K562 (cell line): ENCODE measurements around the gene PRDM15. TPM values are rescaled to one million over a fixed set of nuclear protein-coding genes. Genes with fewer than 3 reads are reported as not detected.

Source experiments
- ATAC-seq: fragments of 200-7000 bp; cut with Tn5 transposase; 3 replicates; pipeline ENCODE4 v1.9.1; 2020; ENCODE audit warnings: moderate library complexity
- BruUV-seq: library from RNA; stranded (reverse); fragments of 400-500 nt; replicated peaks from 2 replicates; lab custom pipeline; 2021; lab: Mats Ljungman, UMichigan
- CTCF ChIA-PET: fragments of 300-600 bp; formaldehyde crosslinking; extraction: SDS; loops from one replicate; lab custom pipeline; 2021; ENCODE audit warnings: low intra/inter-chr PET ratio; lab: Yijun Ruan, JAX
- POLR2A ChIA-PET: fragments of 300-600, 350-650 bp; sonication (Branson Sonifier 250); formaldehyde crosslinking; extraction: SDS; loops from one replicate; lab custom pipeline; 2021; ENCODE audit warnings: antibody characterized with exemption, inconsistent platforms; lab: Yijun Ruan, JAX
- DNase-seq, 4 experiments: peaks; one replicate each; pipeline versions ENCODE4 v3.0.0 to v3.0.0-alpha.2; 2011 to 2018; ENCODE audit warnings: low spot score in 3 of 4, mixed read lengths in 3 of 4; ENCODE audit errors: extremely low read depth in 1 of 4
- FAIRE-seq: peaks from 2 replicates; lab custom pipeline; 2011; peaks lifted over from hg19 to GRCh38; lab: Jason Lieb, UNC
- H2AFZ ChIP-seq: 2 replicates; pipeline ENCODE4 v1.6.0; 2011; ENCODE audit warnings: low read depth, low read length, control low read depth, inconsistent platforms
- H3K27ac ChIP-seq: fragments of 200-600 bp; 3 replicates; pipeline ENCODE4 v1.8.0; 2011; ENCODE audit warnings: low read depth, mild to moderate bottlenecking, control low read depth, inconsistent platforms, low read length, moderate library complexity, mixed read lengths; ENCODE audit errors: extremely low read depth
- H3K27me3 ChIP-seq, 2 experiments: fragments of 300-600 bp in 1 of 2; 2 replicates in 1 of 2; 3 replicates in 1 of 2; pipeline versions ENCODE4 v1.6.0 to v1.8.0; 2011; ENCODE audit warnings: inconsistent platforms in 2 of 2, low read length in 2 of 2, mild to moderate bottlenecking in 1 of 2, mixed read lengths in 1 of 2, moderate library complexity in 1 of 2; ENCODE audit not compliant: control insufficient read depth in 2 of 2, insufficient read depth in 2 of 2
- H3K36me3 ChIP-seq: fragments of 300-600 bp; 3 replicates; pipeline ENCODE4 v1.8.0; 2011; ENCODE audit warnings: mild to moderate bottlenecking, low read length, inconsistent platforms; ENCODE audit not compliant: control insufficient read depth, insufficient read depth
- H3K4me1 ChIP-seq, 2 experiments: fragments of 200-600 bp in 1 of 2; replicated peaks in 1 of 2; 2 replicates in 1 of 2; 3 replicates in 1 of 2; pipeline versions ENCODE4 v1.5.1 to v1.8.0; 2011; ENCODE audit warnings: inconsistent platforms in 2 of 2, low read length in 2 of 2, mild to moderate bottlenecking in 1 of 2, mixed read lengths in 1 of 2, moderate library complexity in 1 of 2; ENCODE audit not compliant: control insufficient read depth in 2 of 2, insufficient read depth in 2 of 2
- H3K4me2 ChIP-seq: 2 replicates; pipeline ENCODE4 v1.6.1; 2011; ENCODE audit warnings: low read length, control low read depth, inconsistent platforms, mixed read lengths; ENCODE audit not compliant: insufficient read depth
- H3K4me3 ChIP-seq: fragments of 200-600 bp; sonication (generic), shearing (Covaris generic); 2 replicates; pipeline ENCODE4 v1.5.1; 2016; ENCODE audit warnings: control low read depth, inconsistent platforms
- H3K79me2 ChIP-seq: fragments of 200-600 bp; 3 replicates; pipeline ENCODE4 v1.8.0; 2011; ENCODE audit warnings: low read length, inconsistent platforms; ENCODE audit not compliant: control insufficient read depth, insufficient read depth
- H3K9ac ChIP-seq, 2 experiments: 2 replicates each; pipeline versions ENCODE4 v1.6.0 to v1.6.1; 2011; ENCODE audit warnings: low read depth in 2 of 2, low read length in 2 of 2, control low read depth in 1 of 2, inconsistent platforms in 1 of 2, mild to moderate bottlenecking in 1 of 2, mixed read lengths in 1 of 2; ENCODE audit not compliant: insufficient read depth in 1 of 2
- H3K9me1 ChIP-seq: one replicate; pipeline ENCODE4 v1.6.0; 2011; ENCODE audit warnings: inconsistent platforms, mild to moderate bottlenecking, low read length, moderate library complexity; ENCODE audit not compliant: control insufficient read depth, insufficient read depth
- H3K9me3 ChIP-seq: replicated peaks from 2 replicates; pipeline ENCODE4 v1.5.1; 2011; ENCODE audit warnings: low read depth, low read length, inconsistent platforms; ENCODE audit not compliant: control insufficient read depth, insufficient read depth
- H4K20me1 ChIP-seq: replicated peaks from 2 replicates; pipeline ENCODE4 v1.6.1; 2011; ENCODE audit warnings: low read length, inconsistent platforms, mixed read lengths; ENCODE audit not compliant: control insufficient read depth, insufficient read depth
- ATF2 ChIP-seq: sonication (generic); formaldehyde crosslinking; IDR thresholded peaks from 2 replicates; pipeline ENCODE4 v1.8.1; 2022; ENCODE audit warnings: missing genetic modification reagents
- KDM5B ChIP-seq: fragments of 200-600 bp; sonication (generic); IDR thresholded peaks from 2 replicates; pipeline ENCODE4 v1.6.1; 2012; ENCODE audit warnings: low read depth, mild to moderate bottlenecking, moderate library complexity, low read length, control low read depth, inconsistent platforms; ENCODE audit not compliant: insufficient replicate concordance
- MBD2 ChIP-seq: sonication (generic); IDR thresholded peaks from 2 replicates; pipeline ENCODE4 v1.6.1; 2016; ENCODE audit warnings: low read depth, borderline replicate concordance
- MEIS2 ChIP-seq: fragments of 450-650 bp; IDR thresholded peaks from 2 replicates; pipeline ENCODE4 v1.6.1; 2014; ENCODE audit warnings: mild to moderate bottlenecking; ENCODE audit not compliant: partially characterized antibody
- PRDM10 ChIP-seq: fragments of 450-650 bp; IDR thresholded peaks from 2 replicates; pipeline ENCODE4 v1.6.1; 2018; ENCODE audit not compliant: partially characterized antibody
- RFX1 ChIP-seq: fragments of 450-650 bp; IDR thresholded peaks from 2 replicates; pipeline ENCODE4 v1.6.1; 2016; ENCODE audit warnings: mild to moderate bottlenecking, moderate library complexity
- SP1 ChIP-seq: sonication (generic); formaldehyde crosslinking; IDR thresholded peaks from 2 replicates; pipeline ENCODE4 v1.8.1; 2022; ENCODE audit warnings: mild to moderate bottlenecking, missing genetic modification reagents
- ZBTB1 ChIP-seq: sonication (generic); formaldehyde crosslinking; IDR thresholded peaks from 2 replicates; pipeline ENCODE4 v1.8.1; 2023; ENCODE audit warnings: missing genetic modification reagents, low read depth, mild to moderate bottlenecking, borderline replicate concordance
- ZNF239 ChIP-seq: fragments of 250-450 bp; sonication (Bioruptor Pico); IDR thresholded peaks from 2 replicates; pipeline ENCODE4 v1.4.0; 2020; ENCODE audit warnings: mild to moderate bottlenecking
- ZNF347 ChIP-seq: fragments of 450-650 bp; formaldehyde crosslinking; IDR thresholded peaks from 2 replicates; pipeline ENCODE4 v1.4.0; 2020; ENCODE audit warnings: low read depth, mild to moderate bottlenecking, moderate library complexity
- ZNF707 ChIP-seq: fragments of 250-450 bp; sonication (Bioruptor Pico); conservative IDR thresholded peaks from 2 replicates; pipeline ENCODE4 v1.8.0; 2022; ENCODE audit warnings: inconsistent platforms, mild to moderate bottlenecking, moderate library complexity
- WGBS: fragments of 100-300 bp; shearing (Covaris generic); methylation state at CpG from one replicate; pipeline ENCODE4 v1.1.6; 2016; ENCODE audit warnings: low coverage, mixed read lengths; ENCODE audit not compliant: insufficient coverage; ENCODE audit errors: missing lambda C conversion rate; 5-methylcytosine and 5-hydroxymethylcytosine counted together
- in situ Hi-C: fragments of 300-500 bp; cut with MboI; formaldehyde crosslinking; loops from 4 replicates; pipeline ENCODE4 v1.15.0; 2018; ENCODE audit warnings: inconsistent platforms, mixed read lengths
- intact Hi-C: fragments of 100-400 bp; cut with micrococcal nuclease; formaldehyde crosslinking; loops from 2 replicates; pipeline ENCODE4 v1.14.2; 2022
- polyA plus RNA-seq, 8 experiments: library from polyadenylated mRNA; depleted of rRNA in 4 of 8; stranded (reverse) in 5 of 8; unstranded in 3 of 8; fragments of >200 nt; fragmentation: Nextera tagmentation in 2 of 8; fragmentation: Illumina TruSeq in 1 of 8; extraction: Ambion mirVana in 2 of 8; extraction: Trizol in 1 of 8; gene quantifications; 2 replicates each; pipeline versions ENCODE4 v1.2.1 to v1.2.3, GENCODE V29; 2011 to 2014; ENCODE audit warnings: inconsistent platforms in 1 of 8, missing spikeins in 1 of 8
- total RNA-seq, 7 experiments: library from RNA; depleted of rRNA in 6 of 7; stranded (reverse); fragments of >200 nt in 6 of 7; fragmentation: Illumina TruSeq in 2 of 7; extraction: Trizol in 2 of 7; gene quantifications; 2 replicates each; pipeline versions ENCODE4 v1.2.1 to v1.2.3, GENCODE V29; 2011 to 2021; ENCODE audit warnings: low replicate concordance in 1 of 7
- TF ChIP-seq, protein P1 (sequence below): sonication (generic); formaldehyde crosslinking; IDR thresholded peaks from 2 replicates; pipeline ENCODE4 v1.8.0; 2023; ENCODE audit warnings: mild to moderate bottlenecking, missing genetic modification reagents
- TF ChIP-seq, protein P2 (sequence below): fragments of 450-650 bp; formaldehyde crosslinking; IDR thresholded peaks from 2 replicates; pipeline ENCODE4 v1.4.0; 2020; ENCODE audit warnings: mild to moderate bottlenecking, moderate library complexity

PRDM15 gene
- total and polyA plus RNA-seq, 9 of the 15 experiments (the other 6 are each of a cell fraction or from before 2014, with no cell fraction given): 0.93 to 9.2 (median 6.2) TPM

- TF ChIP-seq ATF2 (CRISPR knock-in tag) (no peak), ZNF347 (CRISPR knock-in tag) (no peak), ZNF707 (CRISPR knock-in tag) (no peak), ZNF239 (CRISPR knock-in tag) (no peak)
- TF ChIP-seq, protein P1, sequence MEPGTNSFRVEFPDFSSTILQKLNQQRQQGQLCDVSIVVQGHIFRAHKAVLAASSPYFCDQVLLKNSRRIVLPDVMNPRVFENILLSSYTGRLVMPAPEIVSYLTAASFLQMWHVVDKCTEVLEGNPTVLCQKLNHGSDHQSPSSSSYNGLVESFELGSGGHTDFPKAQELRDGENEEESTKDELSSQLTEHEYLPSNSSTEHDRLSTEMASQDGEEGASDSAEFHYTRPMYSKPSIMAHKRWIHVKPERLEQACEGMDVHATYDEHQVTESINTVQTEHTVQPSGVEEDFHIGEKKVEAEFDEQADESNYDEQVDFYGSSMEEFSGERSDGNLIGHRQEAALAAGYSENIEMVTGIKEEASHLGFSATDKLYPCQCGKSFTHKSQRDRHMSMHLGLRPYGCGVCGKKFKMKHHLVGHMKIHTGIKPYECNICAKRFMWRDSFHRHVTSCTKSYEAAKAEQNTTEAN (CRISPR knock-in tag): no peak
Measured at GRCh38 chr21:41914965-41915364, 35.8 kb upstream of the PRDM15 start (continued).

DNA sequence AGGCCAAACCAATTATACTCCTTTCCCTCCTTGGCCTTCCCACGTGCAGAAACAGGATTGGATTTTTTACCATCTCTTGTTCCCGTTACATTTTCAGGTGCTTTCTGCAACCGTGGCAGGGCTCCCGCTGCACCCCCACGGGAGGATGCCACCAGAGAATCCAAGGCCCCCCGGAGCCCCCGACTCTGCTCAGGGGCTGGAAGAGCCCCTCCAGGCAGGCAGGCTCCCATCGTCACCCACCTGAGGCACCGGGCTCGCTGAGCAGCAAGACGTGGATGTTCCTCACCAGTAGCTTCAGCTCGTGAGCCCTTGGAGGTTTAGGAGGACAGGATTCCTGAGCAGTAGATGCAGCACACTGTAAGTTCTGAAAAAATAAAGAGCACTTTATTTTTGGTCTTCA is 35.2 kb upstream of the PRDM15 start:
- no TSS peak for BruUV-seq
- Histone ChIP-seq H3K4me3 (no peak overlapping the region), H3K27ac (no peak overlapping the region), H2AFZ (no peak overlapping the region), H4K20me1 (no peaks in the 10 kb centered on the region; the same call in 1 of the 2 replicates), H3K9ac (no peak overlapping the region), H3K36me3 (peaks cover 63% of the 10 kb centered on the region), H3K9me3 (no peaks in the 10 kb centered on the region), H3K9me1 (no peaks in the 10 kb centered on the region), H3K4me1 (peaks cover 0 to 3% of the 10 kb centered on the region in 2 experiments; a peak in 1 of 5 replicates), H3K4me2 (no peak overlapping the region), H3K27me3 (no peaks in the 10 kb centered on the region), H3K79me2 (no peaks in the 10 kb centered on the region)
- in situ Hi-C loops: no loop called here
- ChIA-PET POLR2A (interaction anchor here (0.6 to 0.9 kb wide), 2 partner anchors 13 to 1587 kb away, joined by 3 to 4 read pairs; no protein-coding TSS in a partner anchor), CTCF (no interaction called here)
- intact Hi-C loops: no loop called here
- no peak for ATAC-seq
- DNase-seq: no peak
- 89% methylated on average over 12 of the region's 12 CpGs for WGBS
- no peak for FAIRE-seq
- no peak for TF ChIP-seq ZBTB1
- no peak for TF ChIP-seq RFX1
- no peak for TF ChIP-seq MBD2
- no peak for TF ChIP-seq MEIS2
- TF ChIP-seq KDM5B: no peak
- TF ChIP-seq, protein P2, sequence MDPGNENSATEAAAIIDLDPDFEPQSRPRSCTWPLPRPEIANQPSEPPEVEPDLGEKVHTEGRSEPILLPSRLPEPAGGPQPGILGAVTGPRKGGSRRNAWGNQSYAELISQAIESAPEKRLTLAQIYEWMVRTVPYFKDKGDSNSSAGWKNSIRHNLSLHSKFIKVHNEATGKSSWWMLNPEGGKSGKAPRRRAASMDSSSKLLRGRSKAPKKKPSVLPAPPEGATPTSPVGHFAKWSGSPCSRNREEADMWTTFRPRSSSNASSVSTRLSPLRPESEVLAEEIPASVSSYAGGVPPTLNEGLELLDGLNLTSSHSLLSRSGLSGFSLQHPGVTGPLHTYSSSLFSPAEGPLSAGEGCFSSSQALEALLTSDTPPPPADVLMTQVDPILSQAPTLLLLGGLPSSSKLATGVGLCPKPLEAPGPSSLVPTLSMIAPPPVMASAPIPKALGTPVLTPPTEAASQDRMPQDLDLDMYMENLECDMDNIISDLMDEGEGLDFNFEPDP (CRISPR knock-in tag): no peak
- TF ChIP-seq PRDM10: no peak
- no peak for TF ChIP-seq SP1 (CRISPR knock-in tag)
